AG09319 (cell line): ENCODE data around the gene STAP2.

ENCODE experiments used
- DNase-seq: peaks from one replicate; pipeline ENCODE4 v3.0.0-alpha.2; 2010; ENCODE audit warnings: low read depth; ENCODE audit errors: extremely low read depth
- TF ChIP-seq, protein P1 (sequence below): IDR thresholded peaks from 2 replicates; pipeline ENCODE4 v1.5.1; 2011; ENCODE audit warnings: low read depth, mild to moderate bottlenecking, inconsistent platforms, low read length, moderate library complexity

The STAP2 gene

DNA sequence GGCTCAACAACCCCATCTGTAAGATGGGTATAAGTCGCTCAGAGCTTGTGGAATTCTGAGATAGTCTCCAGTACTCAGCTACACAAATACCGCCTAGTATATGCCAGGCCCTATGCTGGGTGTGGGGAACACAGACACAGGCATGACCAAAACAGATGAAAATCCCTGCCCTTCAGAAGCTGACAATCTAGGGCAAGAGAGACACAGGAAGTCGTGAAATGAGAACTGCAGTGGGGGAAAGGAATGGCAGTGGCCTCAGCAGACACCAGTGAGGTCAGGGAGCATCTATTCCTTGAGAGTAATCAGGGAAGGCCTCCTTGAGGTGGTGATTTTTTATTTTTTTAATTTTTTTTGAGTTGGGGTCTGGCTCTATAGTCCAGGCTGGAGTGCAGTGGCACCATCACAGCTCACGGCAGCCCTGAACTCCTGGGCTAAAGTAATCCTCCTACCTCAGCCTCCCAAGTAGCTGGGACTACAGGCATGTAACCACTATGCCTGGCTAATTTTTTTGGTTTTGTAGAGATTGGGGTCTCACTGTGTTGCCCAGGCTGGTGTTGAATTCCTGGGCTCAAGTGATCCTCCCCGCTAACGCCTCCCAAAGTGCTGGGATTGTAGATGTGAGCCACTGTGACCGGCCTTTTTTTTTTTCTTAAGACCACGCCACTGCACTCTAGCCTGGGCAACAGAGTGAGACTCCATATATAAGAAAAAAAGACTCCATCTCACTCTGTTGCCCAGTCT is 39.6 kb downstream of the STAP2 start:
- TF ChIP-seq, protein P1, sequence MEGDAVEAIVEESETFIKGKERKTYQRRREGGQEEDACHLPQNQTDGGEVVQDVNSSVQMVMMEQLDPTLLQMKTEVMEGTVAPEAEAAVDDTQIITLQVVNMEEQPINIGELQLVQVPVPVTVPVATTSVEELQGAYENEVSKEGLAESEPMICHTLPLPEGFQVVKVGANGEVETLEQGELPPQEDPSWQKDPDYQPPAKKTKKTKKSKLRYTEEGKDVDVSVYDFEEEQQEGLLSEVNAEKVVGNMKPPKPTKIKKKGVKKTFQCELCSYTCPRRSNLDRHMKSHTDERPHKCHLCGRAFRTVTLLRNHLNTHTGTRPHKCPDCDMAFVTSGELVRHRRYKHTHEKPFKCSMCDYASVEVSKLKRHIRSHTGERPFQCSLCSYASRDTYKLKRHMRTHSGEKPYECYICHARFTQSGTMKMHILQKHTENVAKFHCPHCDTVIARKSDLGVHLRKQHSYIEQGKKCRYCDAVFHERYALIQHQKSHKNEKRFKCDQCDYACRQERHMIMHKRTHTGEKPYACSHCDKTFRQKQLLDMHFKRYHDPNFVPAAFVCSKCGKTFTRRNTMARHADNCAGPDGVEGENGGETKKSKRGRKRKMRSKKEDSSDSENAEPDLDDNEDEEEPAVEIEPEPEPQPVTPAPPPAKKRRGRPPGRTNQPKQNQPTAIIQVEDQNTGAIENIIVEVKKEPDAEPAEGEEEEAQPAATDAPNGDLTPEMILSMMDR, result no peak
- no peak for DNase-seq

DNA sequence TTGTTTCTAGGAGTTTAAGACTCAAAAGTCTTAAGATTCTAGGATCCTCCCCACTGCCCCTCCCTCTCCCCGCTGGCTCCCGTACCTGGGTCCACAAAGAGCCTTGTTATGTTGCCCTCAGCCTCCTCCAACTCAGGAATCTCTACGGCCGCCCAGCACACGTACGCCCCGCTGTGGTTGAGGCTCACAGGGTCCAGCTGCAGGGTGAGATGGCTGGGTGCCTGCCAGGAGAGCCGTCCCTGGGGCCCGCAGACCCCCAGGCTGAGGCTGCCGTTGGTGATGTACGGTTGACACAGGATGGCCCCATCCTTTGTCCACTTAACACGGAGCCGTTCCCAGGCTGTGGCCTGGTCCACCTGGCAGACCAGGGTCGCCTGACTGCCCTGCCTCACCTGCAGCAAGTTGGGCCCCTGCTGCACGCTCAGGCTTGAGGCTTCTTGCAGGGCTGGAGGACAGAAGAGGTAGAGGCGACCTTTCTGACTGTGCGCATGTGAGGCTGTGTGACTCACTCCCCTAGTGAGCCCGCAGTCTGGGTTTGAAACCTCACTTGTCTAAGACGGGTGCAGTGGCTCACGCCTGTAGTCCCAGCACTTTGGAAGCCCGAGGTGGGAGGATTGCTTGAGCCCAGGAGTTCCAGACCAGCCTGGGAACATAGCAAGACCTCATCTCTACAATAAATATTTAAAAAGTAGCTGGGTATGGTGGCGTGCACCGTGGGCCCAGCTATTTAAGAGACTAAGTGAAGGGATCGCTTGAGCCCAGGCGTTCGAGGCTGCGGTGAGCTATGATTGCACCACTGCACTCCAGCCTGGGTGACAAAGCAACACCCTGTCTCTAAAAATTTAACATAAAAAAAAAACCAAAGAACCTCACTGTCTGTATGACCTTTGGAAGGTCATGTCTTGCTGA is 40.5 kb downstream of the STAP2 start:
- DNase-seq, result no peak
- TF ChIP-seq, protein P1, result no peak

DNA sequence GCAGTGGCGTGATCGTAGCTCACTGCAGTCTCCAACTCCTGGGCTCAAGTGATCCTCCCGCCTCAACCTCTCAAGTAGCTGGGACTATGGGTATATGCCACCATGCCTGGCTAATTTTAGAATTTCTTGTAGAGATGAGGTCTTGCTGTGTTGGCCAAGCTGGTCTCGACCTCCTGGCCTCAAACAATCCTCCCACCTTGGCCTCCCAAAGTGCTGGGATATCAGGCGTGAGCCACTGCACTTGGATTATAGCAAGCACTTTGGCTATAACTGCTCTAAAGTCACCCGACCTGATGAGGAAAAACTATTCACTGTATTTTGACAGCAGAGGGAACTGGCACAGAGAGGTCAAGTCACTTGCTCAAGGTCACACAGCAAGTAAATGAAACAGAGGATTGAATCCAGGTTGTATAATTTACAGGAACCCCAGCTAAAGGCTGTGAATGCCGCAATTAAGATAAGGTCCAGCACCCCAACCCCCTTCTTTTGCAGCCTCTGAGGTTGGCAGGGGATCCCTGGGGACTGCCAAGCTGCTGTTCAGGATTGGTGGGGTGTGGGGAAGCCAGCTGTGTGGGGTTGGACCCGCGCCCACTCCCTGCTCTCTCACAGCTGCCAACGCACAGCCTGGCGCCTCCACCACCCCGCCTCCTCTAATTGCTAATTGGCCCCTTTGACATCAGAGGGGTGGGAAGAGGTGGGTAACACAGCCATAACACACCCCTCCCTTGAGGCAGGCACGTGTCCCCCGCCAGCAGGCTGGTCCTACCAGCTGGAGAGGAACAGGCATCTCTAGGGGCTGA is 42.5 kb downstream of the STAP2 start:
- TF ChIP-seq, protein P1, result no peak
- no peak for DNase-seq

DNA sequence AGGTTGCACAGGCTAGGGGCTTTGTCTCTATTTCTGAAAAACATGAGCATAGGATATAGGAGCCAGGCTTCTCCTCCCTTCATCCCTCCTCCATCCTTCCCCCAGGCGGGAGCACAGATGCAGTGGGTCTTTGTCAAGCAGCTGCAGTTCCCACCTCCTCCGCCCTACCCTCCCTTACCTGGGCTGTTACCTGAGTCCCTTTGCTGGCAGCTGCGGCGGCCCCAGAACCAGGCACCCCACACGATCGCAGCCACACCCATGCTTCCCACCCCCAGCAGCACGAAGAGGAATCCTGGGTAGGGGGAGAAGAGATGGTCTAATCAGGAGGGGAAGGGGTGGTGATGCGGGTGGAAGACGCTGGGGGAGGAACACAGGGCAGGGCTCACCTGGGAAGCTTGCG is 44.2 kb downstream of the STAP2 start:
- DNase-seq, result no peak
- TF ChIP-seq, protein P1, result no peak

DNA sequence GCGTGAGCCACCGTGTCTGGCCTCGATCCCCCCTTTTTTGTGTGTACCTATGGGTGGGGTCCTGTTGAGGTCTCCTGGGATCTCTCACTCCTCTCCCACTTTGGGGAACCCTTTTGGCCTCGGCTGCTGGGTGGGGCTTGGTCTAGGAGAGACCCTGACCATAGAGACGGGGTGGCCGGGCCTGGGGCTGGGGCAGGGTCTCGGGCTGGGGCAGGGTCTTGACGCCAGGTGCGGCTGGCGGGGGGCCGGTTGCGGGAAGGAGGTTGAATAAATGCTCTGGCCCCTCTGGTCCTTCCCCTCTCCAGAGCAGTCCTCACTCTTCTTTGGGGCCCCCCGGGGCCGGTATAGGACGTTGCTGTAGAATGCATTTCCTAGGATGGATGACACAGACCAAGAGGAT is 46.1 kb downstream of the STAP2 start:
- TF ChIP-seq, protein P1, result no peak
- DNase-seq, result no peak

DNA sequence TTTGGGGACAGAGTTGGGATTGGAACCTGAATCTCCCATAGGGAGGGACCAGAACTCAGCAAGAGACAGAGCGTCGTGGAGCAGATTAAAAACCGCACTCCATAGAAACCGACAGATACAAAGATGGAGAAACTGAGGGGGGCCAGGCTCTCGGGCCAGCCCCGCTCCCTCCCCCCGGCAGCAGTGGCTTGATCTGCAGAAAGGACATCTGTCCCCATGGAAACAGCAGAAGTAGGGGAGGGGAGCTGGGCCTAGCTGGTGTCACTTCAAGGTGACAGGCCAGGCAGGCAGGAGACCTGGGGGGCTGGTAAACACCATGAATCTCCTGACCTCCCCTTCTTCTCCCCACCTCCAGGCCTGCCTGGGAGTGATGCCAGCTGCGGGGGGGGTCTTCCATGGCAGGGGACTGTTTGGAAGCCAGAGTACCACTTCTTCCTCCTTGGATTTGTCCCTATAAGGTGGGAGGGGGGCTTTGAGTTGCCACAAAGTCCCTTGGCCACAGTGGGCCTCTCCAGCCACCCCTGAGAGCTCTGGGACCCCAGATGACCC is 47.4 kb downstream of the STAP2 start:
- DNase-seq, result no peak
- TF ChIP-seq, protein P1, result no peak
